ENCODE results near the gene NFE2L3. TPM values are rescaled to one million over a fixed set of nuclear protein-coding genes. Genes with fewer than 3 reads are reported as not detected.
"Not testable (repeated sequence)": the region's sequence is repeated elsewhere in the genome, so short reads cannot be mapped to it uniquely, and the experiment has no call there.

Gene NFE2L3
- total RNA-seq (2014; rRNA removed; shearing (Covaris generic)) = 10.6 and 12.4 TPM in 2 replicates
- polyA plus RNA-seq (2014; cell fraction: nucleus; rRNA removed) = 22.6 and 23.1 TPM in 2 replicates

DNA sequence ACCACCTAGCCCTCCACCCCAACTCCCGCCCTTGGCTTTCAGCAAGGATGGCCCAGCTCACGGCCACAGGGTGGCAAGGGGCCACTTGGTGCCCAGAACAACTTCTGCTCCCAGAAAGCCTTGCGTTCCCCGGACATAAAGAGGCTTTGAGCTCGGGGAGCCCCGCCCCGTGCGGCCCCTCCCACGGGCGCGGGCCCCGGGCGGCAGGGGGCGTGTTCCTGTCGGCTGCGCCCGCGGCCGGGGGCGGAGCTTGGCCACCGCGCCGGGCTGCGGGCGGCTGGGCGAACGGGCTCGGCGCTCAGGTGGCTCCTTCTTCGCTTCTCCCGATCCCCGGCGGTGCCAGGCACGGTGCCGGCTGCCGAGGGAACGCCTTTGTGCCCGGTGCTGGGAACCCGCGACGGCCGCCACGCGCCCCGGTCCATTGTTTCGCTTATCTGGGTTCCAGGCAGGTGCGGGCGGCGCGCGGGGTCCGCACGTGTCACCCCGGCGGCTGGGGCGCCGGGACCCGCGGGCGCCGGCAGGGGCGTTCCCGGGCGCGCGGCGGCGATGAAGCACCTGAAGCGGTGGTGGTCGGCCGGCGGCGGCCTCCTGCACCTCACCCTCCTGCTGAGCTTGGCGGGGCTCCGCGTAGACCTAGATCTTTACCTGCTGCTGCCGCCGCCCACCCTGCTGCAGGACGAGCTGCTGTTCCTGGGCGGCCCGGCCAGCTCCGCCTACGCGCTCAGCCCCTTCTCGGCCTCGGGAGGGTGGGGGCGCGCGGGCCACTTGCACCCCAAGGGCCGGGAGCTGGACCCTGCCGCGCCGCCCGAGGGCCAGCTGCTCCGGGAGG lies at the start of gene NFE2L3:
TSS of gene NFE2L3 (plus strand) at position 246 of the 829 bp plus-strand sequence. CDS start at position 547, 301 bp downstream.
- DNase-seq (ENCODE audit: extremely low read depth, low read depth) = peak; percentile 78

GRCh38 chr7:26103596-26103995 lies 48.4 kb upstream of the NFE2L3 start:
- DNase-seq (ENCODE audit: extremely low read depth, low read depth) = no peak

GRCh38 chr7:26105236-26105635 lies 46.8 kb upstream of the NFE2L3 start:
- no peak for DNase-seq (ENCODE audit: extremely low read depth, low read depth)

- no peak for DNase-seq (ENCODE audit: extremely low read depth, low read depth)
Measured at GRCh38 chr7:26105931-26106330, 46.1 kb upstream of the NFE2L3 start.

GRCh38 chr7:26112203-26112740 lies 39.7 kb upstream of the NFE2L3 start:
- DNase-seq (ENCODE audit: extremely low read depth, low read depth) = no peak

DNA sequence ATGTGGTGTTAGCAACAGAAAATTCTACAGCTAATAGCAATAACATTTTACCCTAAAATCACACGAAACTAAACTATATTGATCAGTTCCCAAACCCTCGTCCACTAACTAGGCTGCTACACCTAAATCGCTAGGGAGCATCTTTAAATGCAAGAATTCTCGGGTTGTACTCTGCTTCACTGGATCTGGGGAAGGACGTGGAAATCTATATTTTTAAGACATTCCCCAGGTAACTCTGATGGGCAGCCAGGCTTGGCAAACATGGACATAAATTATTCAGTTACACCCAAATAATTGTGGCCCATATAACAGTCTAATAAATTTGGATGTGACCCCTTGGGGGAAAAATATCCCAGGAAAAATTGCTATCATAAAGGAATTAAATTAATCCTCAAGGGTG lies 36.3 kb upstream of the NFE2L3 start:
- no peak for DNase-seq (ENCODE audit: extremely low read depth, low read depth)

DNA sequence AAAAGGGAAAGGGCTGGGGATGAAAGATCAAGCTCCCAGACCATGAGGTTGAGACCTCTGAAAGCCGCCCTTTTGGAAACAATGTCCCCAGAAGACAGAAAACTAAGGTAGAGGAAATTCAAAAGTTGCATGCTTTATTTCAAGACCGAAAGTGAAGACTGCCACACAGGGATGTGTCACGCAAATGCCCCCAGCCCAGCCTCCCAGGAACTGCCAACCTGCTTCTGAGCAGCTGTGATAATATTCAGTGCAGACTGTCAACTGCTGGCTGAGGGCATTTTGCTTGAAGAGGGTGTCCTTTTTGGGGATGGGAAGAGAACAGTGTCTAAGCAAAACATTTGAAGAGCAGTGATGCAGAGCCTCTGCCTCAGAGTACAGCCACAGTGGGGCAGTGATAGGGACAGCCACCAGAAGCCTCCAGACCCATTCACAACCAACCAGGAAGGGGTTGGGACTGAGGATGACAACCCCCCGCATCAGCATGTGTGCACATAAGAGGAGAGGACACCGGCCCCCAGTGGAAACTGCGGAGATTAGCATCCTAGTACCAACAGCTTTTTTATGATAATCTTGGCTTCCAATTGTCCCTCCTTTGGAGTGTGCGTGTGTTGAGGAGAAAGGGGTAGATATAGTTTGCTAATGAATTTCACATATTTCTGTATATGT lies 34.7 kb upstream of the NFE2L3 start:
- no peak for DNase-seq (ENCODE audit: extremely low read depth, low read depth)

DNA sequence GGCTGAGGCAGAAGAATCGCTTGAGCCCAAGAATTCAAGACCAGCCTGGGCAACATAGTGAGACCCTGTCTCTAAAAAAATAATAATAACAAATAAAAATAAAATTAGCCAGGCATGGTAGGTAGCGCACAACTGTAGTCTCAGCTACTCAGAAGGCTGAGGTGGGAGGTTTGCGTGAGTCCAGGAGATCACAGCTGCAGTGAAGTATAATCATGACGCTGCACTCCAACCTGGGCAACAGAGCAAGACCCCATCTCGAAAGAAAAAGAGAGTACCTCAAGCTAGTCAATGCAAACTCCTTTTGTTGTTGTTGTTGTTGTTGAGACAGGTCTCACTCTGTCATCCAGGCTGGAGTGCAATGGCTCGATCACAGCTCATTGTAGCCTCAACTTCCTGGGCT lies 34.0 kb upstream of the NFE2L3 start:
- no peak for DNase-seq (ENCODE audit: extremely low read depth, low read depth)

- DNase-seq (ENCODE audit: extremely low read depth, low read depth) = no peak
Measured at GRCh38 chr7:26122745-26123144, 29.3 kb upstream of the NFE2L3 start.

GRCh38 chr7:26124775-26125174 lies 27.2 kb upstream of the NFE2L3 start:
- DNase-seq (ENCODE audit: extremely low read depth, low read depth) = not testable (repeated sequence)

DNA sequence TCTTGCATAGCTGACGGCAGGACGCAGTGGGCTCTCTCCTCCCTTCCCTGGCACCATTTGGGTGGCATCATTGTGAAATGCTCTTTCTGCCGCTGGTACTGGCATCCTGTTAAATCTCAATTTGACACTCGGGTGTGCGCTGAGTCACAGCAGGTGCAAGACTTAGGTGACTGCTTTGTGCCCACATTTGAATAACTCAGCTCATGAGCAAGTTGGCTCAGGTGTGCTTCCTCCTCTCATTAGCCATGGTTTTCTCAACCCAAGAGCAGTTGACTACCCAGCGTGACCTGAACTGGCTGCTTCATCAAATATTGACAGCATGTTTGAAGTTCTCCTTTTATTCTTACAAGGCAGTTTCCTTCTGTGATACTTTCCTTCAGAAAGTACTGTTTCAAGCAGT lies 24.6 kb upstream of the NFE2L3 start:
- DNase-seq (ENCODE audit: extremely low read depth, low read depth) = no peak

DNA sequence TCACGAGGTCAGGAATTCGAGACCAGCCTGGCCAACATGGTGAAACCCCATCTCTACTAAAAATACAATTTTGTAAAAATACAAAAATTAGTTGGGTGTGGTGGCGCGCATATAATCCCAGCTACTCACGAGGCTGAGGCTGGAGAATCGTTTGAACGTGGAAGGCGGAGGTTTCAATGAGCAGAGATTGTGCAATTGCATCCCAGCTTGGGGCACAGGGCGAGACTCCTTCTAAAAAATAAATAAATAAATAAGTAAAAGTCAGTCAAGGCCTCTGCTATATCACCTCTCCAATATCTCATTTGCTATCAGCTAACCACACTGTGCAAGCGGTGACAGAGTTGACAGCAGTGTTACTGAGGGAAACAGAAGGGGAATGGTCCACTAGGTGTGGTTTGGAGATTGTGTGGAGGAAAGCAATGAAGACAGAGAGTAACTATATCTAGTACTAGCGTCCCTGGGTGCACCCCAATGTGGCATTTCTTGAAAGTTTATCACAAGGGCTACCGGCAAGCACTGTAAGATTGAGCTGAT lies 20.9 kb upstream of the NFE2L3 start:
- no peak for DNase-seq (ENCODE audit: extremely low read depth, low read depth)

DNA sequence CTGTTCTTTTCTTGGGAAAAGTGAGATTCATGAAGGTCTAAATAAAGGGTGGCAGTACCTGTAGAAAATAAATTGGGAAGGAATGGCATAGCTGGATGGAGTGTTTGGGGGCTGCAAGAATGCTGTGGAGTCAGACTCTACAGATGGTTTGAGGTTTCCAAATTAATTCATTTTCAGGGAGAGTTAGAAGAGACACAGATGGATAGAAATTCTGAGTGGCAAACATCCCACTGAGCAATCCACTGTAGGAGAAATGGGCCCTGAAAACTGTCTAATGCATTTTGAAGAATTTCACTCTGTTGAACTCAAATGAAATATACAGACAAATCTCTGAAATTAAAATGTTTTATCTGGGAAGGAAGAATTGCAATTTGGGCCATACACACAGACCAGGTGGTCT lies 16.9 kb upstream of the NFE2L3 start:
- DNase-seq (ENCODE audit: extremely low read depth, low read depth) = no peak

DNA sequence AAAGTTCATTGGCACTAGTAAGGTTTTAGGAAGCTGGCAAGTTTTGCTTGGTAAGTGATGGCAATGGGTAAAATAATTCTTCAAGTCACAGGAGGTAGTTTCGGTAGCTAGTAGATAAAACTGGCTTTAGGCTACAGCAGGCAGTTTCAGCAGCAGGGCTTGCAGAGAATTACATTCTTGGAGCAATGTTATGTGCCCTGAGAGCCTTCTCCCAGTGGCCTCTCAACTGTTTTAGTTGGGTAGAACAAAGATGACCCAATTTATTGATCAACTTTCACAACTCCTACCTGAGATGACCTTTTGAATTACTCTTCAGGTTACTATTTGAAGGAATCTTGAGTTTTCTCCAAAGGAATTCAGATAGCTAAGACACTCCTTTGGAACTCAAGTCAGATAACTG lies 16.4 kb upstream of the NFE2L3 start:
- no peak for DNase-seq (ENCODE audit: extremely low read depth, low read depth)

GRCh38 chr7:26136831-26137230 lies 15.2 kb upstream of the NFE2L3 start:
- no peak for DNase-seq (ENCODE audit: extremely low read depth, low read depth)

DNA sequence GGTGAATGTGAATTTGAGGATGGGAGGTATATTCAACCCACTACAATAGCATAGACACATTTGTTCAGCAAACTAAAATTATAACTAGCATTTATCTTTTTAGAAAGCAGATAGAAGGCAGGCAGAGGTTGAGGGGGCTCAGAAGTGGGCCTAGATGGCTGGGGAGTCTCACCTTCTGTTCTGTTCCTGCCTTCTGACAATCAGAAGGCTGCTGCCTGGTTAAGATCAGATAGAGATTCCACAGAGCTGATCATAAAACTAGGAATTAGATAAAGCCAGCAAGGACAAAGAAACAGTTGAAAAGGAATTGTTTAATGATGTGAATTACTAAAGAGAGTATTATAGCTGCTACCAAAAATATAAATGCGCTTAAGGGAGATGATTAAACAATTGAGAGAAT lies 11.6 kb upstream of the NFE2L3 start:
- no peak for DNase-seq (ENCODE audit: extremely low read depth, low read depth)

DNA sequence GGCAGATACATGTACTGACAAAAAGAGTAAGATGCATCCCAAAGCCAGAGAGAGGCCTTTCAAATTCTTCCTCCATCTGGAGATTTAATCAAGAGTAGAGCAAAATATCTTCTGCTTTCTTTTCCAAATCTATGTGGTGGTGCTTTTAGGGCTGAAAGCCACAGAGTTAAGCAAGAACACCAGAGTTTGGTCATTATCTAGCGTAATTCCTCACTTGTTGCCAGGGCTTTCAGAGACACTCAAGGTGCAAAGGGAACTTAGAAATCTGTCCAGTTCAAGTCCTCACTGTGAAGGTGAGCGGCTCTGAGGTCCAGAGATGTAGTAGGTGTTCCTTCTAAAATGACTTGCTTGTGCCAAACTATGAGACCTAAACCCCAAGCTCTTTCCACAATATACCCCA lies 10.9 kb upstream of the NFE2L3 start:
- DNase-seq (ENCODE audit: extremely low read depth, low read depth) = no peak

GRCh38 chr7:26143298-26144048 lies 8.5 kb upstream of the NFE2L3 start:
- peak; percentile 34 for DNase-seq (ENCODE audit: extremely low read depth, low read depth)

- no peak for DNase-seq (ENCODE audit: extremely low read depth, low read depth)
Measured at GRCh38 chr7:26144184-26145080, 7.6 kb upstream of the NFE2L3 start.

- no peak for DNase-seq (ENCODE audit: extremely low read depth, low read depth)
Measured at GRCh38 chr7:26145238-26145637, 6.8 kb upstream of the NFE2L3 start.

Data from NCI-H460 (cell line).